Measurements from ENCODE around the gene ZNF618. TPM values are rescaled to one million over a fixed set of nuclear protein-coding genes. Genes with fewer than 3 reads are reported as not detected.

ZNF618 gene
- total RNA-seq, 1 experiment from 2014 or later, result 1.2 TPM

- no peaks in the 10 kb centered on the region for H3K36me3 ChIP-seq (ENCODE audit: control insufficient read depth, insufficient read depth, low read length)
- Mint-ChIP-seq H3K27me3 (ENCODE audit: insufficient read depth, unreplicated experiment) (no peaks in the 10 kb centered on the region), H3K27ac (ENCODE audit: unreplicated experiment) (no peak overlapping the region), H3K4me1 (ENCODE audit: low read depth, unreplicated experiment) (no peaks in the 10 kb centered on the region), H3K36me3 (ENCODE audit: insufficient read depth, unreplicated experiment) (no peaks in the 10 kb centered on the region), H3K9me3 (ENCODE audit: unreplicated experiment) (no peaks in the 10 kb centered on the region), H3K4me3 (ENCODE audit: unreplicated experiment) (no peak overlapping the region)
- BruUV-seq (replicated peaks), result no TSS peak
- no peak overlapping the region for H3K4me3 ChIP-seq (ENCODE audit: low read depth, low read length)
- TF ChIP-seq, protein P1, sequence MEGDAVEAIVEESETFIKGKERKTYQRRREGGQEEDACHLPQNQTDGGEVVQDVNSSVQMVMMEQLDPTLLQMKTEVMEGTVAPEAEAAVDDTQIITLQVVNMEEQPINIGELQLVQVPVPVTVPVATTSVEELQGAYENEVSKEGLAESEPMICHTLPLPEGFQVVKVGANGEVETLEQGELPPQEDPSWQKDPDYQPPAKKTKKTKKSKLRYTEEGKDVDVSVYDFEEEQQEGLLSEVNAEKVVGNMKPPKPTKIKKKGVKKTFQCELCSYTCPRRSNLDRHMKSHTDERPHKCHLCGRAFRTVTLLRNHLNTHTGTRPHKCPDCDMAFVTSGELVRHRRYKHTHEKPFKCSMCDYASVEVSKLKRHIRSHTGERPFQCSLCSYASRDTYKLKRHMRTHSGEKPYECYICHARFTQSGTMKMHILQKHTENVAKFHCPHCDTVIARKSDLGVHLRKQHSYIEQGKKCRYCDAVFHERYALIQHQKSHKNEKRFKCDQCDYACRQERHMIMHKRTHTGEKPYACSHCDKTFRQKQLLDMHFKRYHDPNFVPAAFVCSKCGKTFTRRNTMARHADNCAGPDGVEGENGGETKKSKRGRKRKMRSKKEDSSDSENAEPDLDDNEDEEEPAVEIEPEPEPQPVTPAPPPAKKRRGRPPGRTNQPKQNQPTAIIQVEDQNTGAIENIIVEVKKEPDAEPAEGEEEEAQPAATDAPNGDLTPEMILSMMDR (IDR thresholded peaks at IDR 0.05; ENCODE audit: insufficient read depth in 1 of 2, low read depth in 1 of 2, low read length in 1 of 2, severe bottlenecking in 1 of 2, unreplicated experiment in 1 of 2), result no peak
- DNase-seq, result no peak
- POLR2A ChIA-PET, result no interaction called here
- intact Hi-C loops (cut with micrococcal nuclease; ENCODE audit: unreplicated experiment), result no loop called here
- no peaks in the 10 kb centered on the region for H3K27me3 ChIP-seq (replicated peaks; ENCODE audit: control insufficient read depth, insufficient read depth, low read length)
- CTCF ChIA-PET, result no interaction called here
- no peaks in the 10 kb centered on the region for H3K4me1 ChIP-seq
- H3K9me3 ChIP-seq, result no peaks in the 10 kb centered on the region
Measured at GRCh38 chr9:113915817-113916434, 39.8 kb downstream of the ZNF618 start.

GRCh38 chr9:113916931-113917330 lies 40.8 kb downstream of the ZNF618 start:
- POLR2A ChIA-PET, result no interaction called here
- CTCF ChIA-PET, result no interaction called here
- no peaks in the 10 kb centered on the region for H3K9me3 Mint-ChIP-seq (ENCODE audit: unreplicated experiment)

DNA sequence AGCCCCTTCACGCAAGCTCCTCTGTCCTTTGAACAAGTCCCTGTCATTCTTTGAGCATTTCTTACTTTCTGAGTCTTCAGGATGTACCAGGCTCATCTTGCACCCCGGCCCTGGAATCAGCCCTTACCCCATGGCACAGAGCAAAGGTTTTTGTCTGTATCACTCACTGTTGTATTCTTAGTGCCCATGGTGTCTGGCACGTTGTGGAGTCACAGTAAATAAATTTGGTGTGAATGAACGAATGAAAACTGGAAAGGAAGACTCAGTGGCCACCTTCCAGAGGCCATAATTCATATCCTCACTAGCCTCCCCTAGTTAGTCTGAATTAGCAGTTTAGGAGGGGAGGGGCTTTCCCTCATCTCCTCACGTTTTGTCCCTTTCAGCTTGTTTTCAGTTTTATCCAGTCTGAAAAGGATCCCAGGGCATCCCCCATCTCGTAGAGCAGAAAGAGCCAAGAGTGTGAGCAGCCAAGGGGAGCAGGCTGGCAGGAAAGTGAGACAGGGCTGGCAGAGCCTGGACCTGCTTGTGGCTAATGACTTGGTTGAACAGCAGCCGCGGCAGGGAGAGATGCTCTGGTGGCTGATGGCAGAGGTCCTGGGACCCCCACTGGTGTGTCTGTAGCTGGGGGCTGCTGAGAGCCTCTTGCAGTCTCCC lies 42.7 kb downstream of the ZNF618 start:
- Histone ChIP-seq H3K36me3 (ENCODE audit: control insufficient read depth, insufficient read depth, low read length) (no peaks in the 10 kb centered on the region), H3K9me3 (peaks cover 8% of the 10 kb centered on the region), H3K27me3 (replicated peaks; ENCODE audit: control insufficient read depth, insufficient read depth, low read length) (no peaks in the 10 kb centered on the region), H3K4me3 (ENCODE audit: low read depth, low read length) (no peak overlapping the region), H3K4me1 (no peaks in the 10 kb centered on the region)
- no peak for DNase-seq
- TF ChIP-seq, protein P1 (IDR thresholded peaks at IDR 0.05; ENCODE audit: insufficient read depth in 1 of 2, low read depth in 1 of 2, low read length in 1 of 2, severe bottlenecking in 1 of 2, unreplicated experiment in 1 of 2), result no peak
- Mint-ChIP-seq H3K27ac (ENCODE audit: unreplicated experiment) (no peak overlapping the region), H3K9me3 (ENCODE audit: unreplicated experiment) (peaks cover 18% of the 10 kb centered on the region), H3K36me3 (ENCODE audit: insufficient read depth, unreplicated experiment) (no peaks in the 10 kb centered on the region), H3K4me1 (ENCODE audit: low read depth, unreplicated experiment) (no peaks in the 10 kb centered on the region), H3K4me3 (ENCODE audit: unreplicated experiment) (no peak overlapping the region), H3K27me3 (ENCODE audit: insufficient read depth, unreplicated experiment) (no peaks in the 10 kb centered on the region)
- BruUV-seq (replicated peaks), result no TSS peak
- intact Hi-C loops (cut with micrococcal nuclease; ENCODE audit: unreplicated experiment), result no loop called here
- ChIA-PET CTCF (no interaction called here), POLR2A (no interaction called here)

More at GRCh38 chr9:113916931-113917330, 40.8 kb downstream of the ZNF618 start:
- H3K4me3 ChIP-seq (ENCODE audit: low read depth, low read length), result no peak overlapping the region
- H3K9me3 ChIP-seq, result no peaks in the 10 kb centered on the region
- intact Hi-C loops (cut with micrococcal nuclease; ENCODE audit: unreplicated experiment), result no loop called here
- no peaks in the 10 kb centered on the region for H3K27me3 Mint-ChIP-seq (ENCODE audit: insufficient read depth, unreplicated experiment)
- DNase-seq, result no peak
- H3K4me1 ChIP-seq, result no peaks in the 10 kb centered on the region
- H3K27me3 ChIP-seq (replicated peaks; ENCODE audit: control insufficient read depth, insufficient read depth, low read length), result no peaks in the 10 kb centered on the region
- no peaks in the 10 kb centered on the region for H3K36me3 Mint-ChIP-seq (ENCODE audit: insufficient read depth, unreplicated experiment)
- H3K4me3 Mint-ChIP-seq (ENCODE audit: unreplicated experiment), result no peak overlapping the region
- H3K27ac Mint-ChIP-seq (ENCODE audit: unreplicated experiment), result no peak overlapping the region
- H3K4me1 Mint-ChIP-seq (ENCODE audit: low read depth, unreplicated experiment), result no peaks in the 10 kb centered on the region
- H3K36me3 ChIP-seq (ENCODE audit: control insufficient read depth, insufficient read depth, low read length), result no peaks in the 10 kb centered on the region
- BruUV-seq (replicated peaks), result no TSS peak
- TF ChIP-seq, protein P1 (IDR thresholded peaks at IDR 0.05; ENCODE audit: insufficient read depth in 1 of 2, low read depth in 1 of 2, low read length in 1 of 2, severe bottlenecking in 1 of 2, unreplicated experiment in 1 of 2), result no peak
